Gastrocnemius medialis (tissue), 4 donors: ENCODE measurements around the gene RARG. TPM values are rescaled to one million over a fixed set of nuclear protein-coding genes. Genes with fewer than 3 reads are reported as not detected.

Experiments
- ATAC-seq, 2 donors: fragments of 150-250 bp; one replicate each; pipeline ENCODE4 v1.9.1; 2016
- DNase-seq, 2 donors: peaks; one replicate each; pipeline ENCODE4 v3.0.0-alpha.2; 2019
- H3K27ac ChIP-seq, 4 donors: fragments of 200-600 bp; sonication (generic); 1 replicate in 1 of 4; 2 replicates in 3 of 4; pipeline ENCODE4 v1.5.1; 2016 to 2018; ENCODE audit warnings: mild to moderate bottlenecking in 2 of 4, moderate library complexity in 1 of 4
- H3K27me3 ChIP-seq, 3 donors: fragments of 200-600 bp; sonication (generic) in 2 of 3; 1 replicate in 1 of 3; 2 replicates in 2 of 3; pipeline versions ENCODE4 v1.5.1 to v1.6.0; 2016 to 2019; ENCODE audit warnings: mild to moderate bottlenecking in 1 of 3, moderate library complexity in 1 of 3
- H3K36me3 ChIP-seq, 2 donors: fragments of 200-600 bp; sonication (generic) in 1 of 2; one replicate each; pipeline ENCODE4 v1.5.1; 2017 to 2018
- H3K4me1 ChIP-seq, 2 donors: fragments of 200-600 bp; sonication (generic) in 1 of 2; one replicate each; pipeline ENCODE4 v1.5.1; 2016 to 2017; ENCODE audit warnings: mild to moderate bottlenecking in 2 of 2
- H3K4me3 ChIP-seq, 4 donors: fragments of 200-600 bp; sonication (generic) in 3 of 4; 1 replicate in 1 of 4; 2 replicates in 3 of 4; pipeline ENCODE4 v1.5.1; 2016 to 2019; ENCODE audit warnings: mild to moderate bottlenecking in 2 of 4
- H3K9me3 ChIP-seq, 3 donors: fragments of 200-600 bp; sonication (generic) in 2 of 3; 1 replicate in 1 of 3; 2 replicates in 2 of 3; pipeline ENCODE4 v1.5.1; 2016 to 2019
- POLR2A ChIP-seq, 2 donors: fragments of 450-650 bp; IDR thresholded peaks; one replicate each; pipeline ENCODE4 v1.6.1; 2017; ENCODE audit warnings: antibody characterized with exemption in 2 of 2, mild to moderate bottlenecking in 2 of 2, moderate library complexity in 2 of 2
- in situ Hi-C, 4 donors: fragments of 200-750 bp; cut with MboI; loops; one replicate each; pipeline versions ENCODE4 v1.15.0 to v1.8.0; 2017; ENCODE audit warnings: low sequenced_read_pairs in 4 of 4
- intact Hi-C: fragments of 100-400 bp; cut with DNase I; formaldehyde crosslinking; loops from one replicate; pipeline ENCODE4 v1.15.1; 2023; ENCODE audit warnings: low total_unique reads
- total RNA-seq, 4 donors: library from RNA; depleted of rRNA; stranded (reverse); fragments of >200 nt; gene quantifications; one replicate each; pipeline versions ENCODE4 v1.1.0 to v1.2.3, GENCODE V29; 2016
- TF ChIP-seq, protein P1 (sequence below), 5 experiments: fragments of 450-650 bp in 3 of 5; fragments of 200-600 bp in 2 of 5; sonication (generic) in 2 of 5; IDR thresholded peaks in 4 of 5; conservative IDR thresholded peaks in 1 of 5; 1 replicate in 4 of 5; 2 replicates in 1 of 5; pipeline ENCODE4 v1.5.1; 2016 to 2019; ENCODE audit warnings: antibody characterized with exemption in 5 of 5, mild to moderate bottlenecking in 3 of 5, moderate library complexity in 3 of 5

RARG gene
- total RNA-seq, 4 donors from 2014 or later = 4.2 to 5.8 (median 4.9) TPM

DNA sequence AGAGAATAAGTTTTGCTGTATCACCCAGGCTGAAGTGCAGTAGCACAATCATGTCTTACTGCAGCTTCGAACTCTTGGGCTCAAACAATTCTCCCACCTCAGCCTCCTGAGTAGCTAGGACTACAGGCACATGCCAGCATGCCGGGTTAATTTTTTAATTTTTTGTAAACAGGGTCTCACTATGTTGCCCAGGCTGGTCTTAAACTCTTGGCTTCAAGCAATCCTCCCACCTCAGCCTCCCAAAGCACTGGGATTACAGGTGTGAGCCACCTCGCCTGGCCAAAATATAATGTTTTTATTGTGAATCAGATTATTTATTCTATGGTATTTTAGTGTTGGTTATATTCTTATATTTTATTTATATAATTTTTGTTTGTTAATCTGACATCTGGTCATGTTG, 55.3 kb downstream of the RARG start:
- H3K27me3 ChIP-seq = no peaks in the 10 kb centered on the region
- H3K4me1 ChIP-seq = peaks cover 13 to 14% of the 10 kb centered on the region in 2 donors
- no peaks in the 10 kb centered on the region for H3K9me3 ChIP-seq
- intact Hi-C loops (no loop called here), in situ Hi-C loops (loop anchor here in 1 of 4 donors (25.0 kb wide), 1 partner anchor 114 kb away; the partner anchor contains the start of gene TNS2)
- ATAC-seq = no peak
- DNase-seq = no peak
- no peak overlapping the region for H3K4me3 ChIP-seq
- H3K27ac ChIP-seq = no peak overlapping the region
- no peaks in the 10 kb centered on the region for H3K36me3 ChIP-seq
- no peak for TF ChIP-seq POLR2A (IDR thresholded peaks at IDR 0.05)
- TF ChIP-seq, protein P1, sequence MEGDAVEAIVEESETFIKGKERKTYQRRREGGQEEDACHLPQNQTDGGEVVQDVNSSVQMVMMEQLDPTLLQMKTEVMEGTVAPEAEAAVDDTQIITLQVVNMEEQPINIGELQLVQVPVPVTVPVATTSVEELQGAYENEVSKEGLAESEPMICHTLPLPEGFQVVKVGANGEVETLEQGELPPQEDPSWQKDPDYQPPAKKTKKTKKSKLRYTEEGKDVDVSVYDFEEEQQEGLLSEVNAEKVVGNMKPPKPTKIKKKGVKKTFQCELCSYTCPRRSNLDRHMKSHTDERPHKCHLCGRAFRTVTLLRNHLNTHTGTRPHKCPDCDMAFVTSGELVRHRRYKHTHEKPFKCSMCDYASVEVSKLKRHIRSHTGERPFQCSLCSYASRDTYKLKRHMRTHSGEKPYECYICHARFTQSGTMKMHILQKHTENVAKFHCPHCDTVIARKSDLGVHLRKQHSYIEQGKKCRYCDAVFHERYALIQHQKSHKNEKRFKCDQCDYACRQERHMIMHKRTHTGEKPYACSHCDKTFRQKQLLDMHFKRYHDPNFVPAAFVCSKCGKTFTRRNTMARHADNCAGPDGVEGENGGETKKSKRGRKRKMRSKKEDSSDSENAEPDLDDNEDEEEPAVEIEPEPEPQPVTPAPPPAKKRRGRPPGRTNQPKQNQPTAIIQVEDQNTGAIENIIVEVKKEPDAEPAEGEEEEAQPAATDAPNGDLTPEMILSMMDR (IDR thresholded peaks at IDR 0.05 in 4 of 5, conservative IDR thresholded peaks at IDR 0.05 in 1 of 5) = no peak

DNA sequence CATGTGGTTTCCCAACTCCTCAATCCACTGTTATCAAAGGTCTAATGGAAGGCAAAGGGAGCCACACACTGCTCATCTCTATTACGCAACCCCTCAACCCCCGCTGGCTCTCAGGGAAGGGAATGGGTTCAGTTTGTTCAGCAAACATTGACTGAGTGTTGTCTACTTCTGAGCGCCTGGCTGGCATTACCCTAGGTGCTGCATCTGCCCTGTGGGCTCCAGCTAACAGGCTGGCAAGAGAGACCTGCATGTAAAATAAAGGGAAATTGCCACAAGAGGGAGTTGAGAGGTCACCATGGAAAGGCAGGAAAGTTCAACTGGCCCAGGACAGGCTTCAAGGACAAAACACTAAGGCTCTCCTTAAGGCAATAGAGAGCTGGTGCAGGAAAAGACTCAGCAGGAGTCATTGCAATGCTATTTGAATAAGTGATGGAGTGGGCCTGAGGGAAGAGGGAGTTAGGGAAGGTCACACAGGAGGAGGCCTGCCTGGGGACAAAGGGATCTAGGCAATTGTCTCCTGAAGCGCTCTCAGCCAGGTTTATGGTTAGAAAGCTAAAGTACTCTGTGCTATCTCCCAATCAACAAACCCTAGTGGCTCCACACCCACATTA, 57.0 kb downstream of the RARG start:
- Histone ChIP-seq H3K4me1 (peaks cover 7 to 8% of the 10 kb centered on the region in 2 donors), H3K36me3 (no peaks in the 10 kb centered on the region), H3K27me3 (no peaks in the 10 kb centered on the region), H3K4me3 (no peak overlapping the region), H3K27ac (no peak overlapping the region), H3K9me3 (no peaks in the 10 kb centered on the region)
- no peak for TF ChIP-seq POLR2A (IDR thresholded peaks at IDR 0.05)
- TF ChIP-seq, protein P1 (IDR thresholded peaks at IDR 0.05 in 4 of 5, conservative IDR thresholded peaks at IDR 0.05 in 1 of 5) = no peak
- intact Hi-C loops = no loop called here
- no peak for ATAC-seq
- in situ Hi-C loops = loop anchor here in 1 of 4 donors (25.0 kb wide), 1 partner anchor 113 kb away; the partner anchor contains the start of gene TNS2
- DNase-seq = no peak

DNA sequence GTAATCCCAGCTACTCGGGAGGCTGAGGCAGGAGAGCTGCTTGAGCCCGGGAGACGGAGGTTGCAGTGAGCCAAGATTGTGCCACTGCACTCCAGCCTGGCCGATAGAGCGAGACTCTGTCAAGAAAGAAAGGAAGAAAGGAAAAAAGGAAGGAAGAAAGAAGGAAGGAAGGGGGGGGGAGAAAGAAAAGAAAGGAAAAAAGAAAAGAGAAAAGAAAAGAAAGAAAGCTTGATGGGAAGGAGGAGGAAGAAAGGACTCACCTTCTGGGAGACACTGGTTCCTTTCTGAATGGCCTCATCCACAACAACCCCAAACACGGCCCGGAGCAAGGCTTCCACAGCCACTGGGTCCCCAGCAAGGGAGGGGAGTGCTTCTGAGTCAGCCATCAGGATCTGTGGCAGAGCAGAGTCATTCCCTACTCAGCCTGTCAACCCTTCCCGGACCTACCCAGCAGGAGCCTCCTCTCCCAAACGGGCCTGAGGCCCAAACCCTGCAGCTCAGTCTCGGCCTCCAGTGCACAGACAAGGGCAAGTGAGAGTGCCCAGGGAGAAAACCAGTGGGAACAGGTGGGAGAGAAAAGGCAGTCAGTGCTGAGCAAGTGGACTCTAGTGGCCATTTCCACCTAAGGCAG, 58.8 kb downstream of the RARG start:
- no peak for TF ChIP-seq POLR2A (IDR thresholded peaks at IDR 0.05)
- TF ChIP-seq, protein P1 (IDR thresholded peaks at IDR 0.05 in 4 of 5, conservative IDR thresholded peaks at IDR 0.05 in 1 of 5) = no peak
- no peak overlapping the region for H3K27ac ChIP-seq
- H3K4me3 ChIP-seq = no peak overlapping the region
- in situ Hi-C loops = no loop called here
- DNase-seq = no peak
- H3K36me3 ChIP-seq = no peaks in the 10 kb centered on the region
- H3K4me1 ChIP-seq = no peaks in the 10 kb centered on the region
- no peak for ATAC-seq
- H3K9me3 ChIP-seq = no peaks in the 10 kb centered on the region
- intact Hi-C loops = no loop called here
- no peaks in the 10 kb centered on the region for H3K27me3 ChIP-seq

DNA sequence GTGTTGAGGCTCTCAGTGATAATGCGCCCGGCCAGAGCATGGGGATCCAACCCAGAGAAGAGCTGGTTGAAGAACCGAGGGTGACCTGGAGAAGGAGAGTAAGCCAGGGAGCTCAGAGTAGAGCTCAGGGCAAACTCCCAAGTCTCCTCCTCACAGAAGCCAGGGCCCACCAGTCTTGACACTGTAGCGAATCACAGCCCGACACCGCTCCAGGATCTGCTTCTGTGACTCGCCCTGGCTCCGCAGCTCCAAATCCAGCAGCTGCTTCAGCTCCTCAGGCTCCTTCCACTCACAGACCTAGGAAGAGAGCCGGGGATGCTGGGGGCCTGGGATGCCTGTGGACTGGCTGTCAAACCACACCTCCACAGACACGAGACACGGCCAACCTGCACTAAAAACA, 59.7 kb downstream of the RARG start:
- Histone ChIP-seq H3K9me3 (no peaks in the 10 kb centered on the region), H3K36me3 (no peaks in the 10 kb centered on the region), H3K27me3 (no peaks in the 10 kb centered on the region), H3K4me3 (no peak overlapping the region), H3K27ac (no peak overlapping the region), H3K4me1 (no peaks in the 10 kb centered on the region)
- in situ Hi-C loops = no loop called here
- TF ChIP-seq, protein P1 (IDR thresholded peaks at IDR 0.05 in 4 of 5, conservative IDR thresholded peaks at IDR 0.05 in 1 of 5) = no peak
- TF ChIP-seq POLR2A (IDR thresholded peaks at IDR 0.05) = no peak
- intact Hi-C loops = no loop called here
- ATAC-seq (no peak), DNase-seq (no peak)
